ENCODE measurements around the gene SLC40A1.

The SLC40A1 gene

GRCh38 chr2:189526241-189526640 is 54.3 kb downstream of the SLC40A1 start:
- WGBS (ENCODE audit: insufficient coverage, insufficient read length), result no CpG with 5 or more reads among the region's 2 CpGs
- no peak overlapping the region for H3K27ac ChIP-seq (ENCODE audit: low read length)
- no peak overlapping the region for H3K4me3 ChIP-seq (ENCODE audit: low read length)
- H3K9me3 ChIP-seq (ENCODE audit: control insufficient read depth, insufficient read depth, low read length), result no peaks in the 10 kb centered on the region
- no peaks in the 10 kb centered on the region for H3K4me1 ChIP-seq (ENCODE audit: control insufficient read depth, insufficient read depth, low read length)
- no peaks in the 10 kb centered on the region for H3K27me3 ChIP-seq (ENCODE audit: control insufficient read depth, insufficient read depth, low read length)
- no peaks in the 10 kb centered on the region for H3K36me3 ChIP-seq (ENCODE audit: control insufficient read depth, insufficient read depth, low read length)
- no peak for DNase-seq (ENCODE audit: low read depth, low spot score)

GRCh38 chr2:189524746-189525145 is 55.8 kb downstream of the SLC40A1 start:
- DNase-seq (ENCODE audit: low read depth, low spot score), result no peak
- no CpG with 5 or more reads among the region's 4 CpGs for WGBS (ENCODE audit: insufficient coverage, insufficient read length)
- no peak overlapping the region for H3K27ac ChIP-seq (ENCODE audit: low read length)
- H3K9me3 ChIP-seq (ENCODE audit: control insufficient read depth, insufficient read depth, low read length), result no peaks in the 10 kb centered on the region
- no peak overlapping the region for H3K4me3 ChIP-seq (ENCODE audit: low read length)
- H3K36me3 ChIP-seq (ENCODE audit: control insufficient read depth, insufficient read depth, low read length), result no peaks in the 10 kb centered on the region
- no peaks in the 10 kb centered on the region for H3K4me1 ChIP-seq (ENCODE audit: control insufficient read depth, insufficient read depth, low read length)
- no peaks in the 10 kb centered on the region for H3K27me3 ChIP-seq (ENCODE audit: control insufficient read depth, insufficient read depth, low read length)

- Histone ChIP-seq H3K9me3 (ENCODE audit: control insufficient read depth, insufficient read depth, low read length) (no peaks in the 10 kb centered on the region), H3K4me1 (ENCODE audit: control insufficient read depth, insufficient read depth, low read length) (no peaks in the 10 kb centered on the region), H3K27ac (ENCODE audit: low read length) (no peak overlapping the region), H3K27me3 (ENCODE audit: control insufficient read depth, insufficient read depth, low read length) (no peaks in the 10 kb centered on the region), H3K36me3 (ENCODE audit: control insufficient read depth, insufficient read depth, low read length) (no peaks in the 10 kb centered on the region), H3K4me3 (ENCODE audit: low read length) (no peak overlapping the region)
- DNase-seq (ENCODE audit: low read depth, low spot score), result no peak
- no CpG with 5 or more reads among the region's 5 CpGs for WGBS (ENCODE audit: insufficient coverage, insufficient read length)
Measured at GRCh38 chr2:189522435-189523151, 58.0 kb downstream of the SLC40A1 start.

- no CpG with 5 or more reads among the region's 2 CpGs for WGBS (ENCODE audit: insufficient coverage, insufficient read length)
- DNase-seq (ENCODE audit: low read depth, low spot score), result no peak
Measured at GRCh38 chr2:189521699-189522434, 58.7 kb downstream of the SLC40A1 start.

GRCh38 chr2:189519631-189520387 is 60.8 kb downstream of the SLC40A1 start:
- no peaks in the 10 kb centered on the region for H3K27me3 ChIP-seq (ENCODE audit: control insufficient read depth, insufficient read depth, low read length)
- H3K9me3 ChIP-seq (ENCODE audit: control insufficient read depth, insufficient read depth, low read length), result no peaks in the 10 kb centered on the region; the same call in 1 of the 2 replicates
- H3K4me3 ChIP-seq (ENCODE audit: low read length), result no peak overlapping the region
- no peak overlapping the region for H3K27ac ChIP-seq (ENCODE audit: low read length)
- H3K4me1 ChIP-seq (ENCODE audit: control insufficient read depth, insufficient read depth, low read length), result no peaks in the 10 kb centered on the region
- DNase-seq (ENCODE audit: low read depth, low spot score), result no peak
- no peaks in the 10 kb centered on the region for H3K36me3 ChIP-seq (ENCODE audit: control insufficient read depth, insufficient read depth, low read length)
- WGBS (ENCODE audit: insufficient coverage, insufficient read length), result no CpG with 5 or more reads among the region's 6 CpGs

More at GRCh38 chr2:189521699-189522434, 58.7 kb downstream of the SLC40A1 start:
- H3K4me3 ChIP-seq (ENCODE audit: low read length), result no peak overlapping the region
- H3K9me3 ChIP-seq (ENCODE audit: control insufficient read depth, insufficient read depth, low read length), result no peaks in the 10 kb centered on the region
- no peaks in the 10 kb centered on the region for H3K4me1 ChIP-seq (ENCODE audit: control insufficient read depth, insufficient read depth, low read length)
- H3K27me3 ChIP-seq (ENCODE audit: control insufficient read depth, insufficient read depth, low read length), result no peaks in the 10 kb centered on the region
- H3K36me3 ChIP-seq (ENCODE audit: control insufficient read depth, insufficient read depth, low read length), result no peaks in the 10 kb centered on the region
- no peak overlapping the region for H3K27ac ChIP-seq (ENCODE audit: low read length)

GRCh38 chr2:189517847-189518535 is 62.6 kb downstream of the SLC40A1 start:
- Histone ChIP-seq H3K9me3 (ENCODE audit: control insufficient read depth, insufficient read depth, low read length) (no peaks in the 10 kb centered on the region; the same call in 1 of the 2 replicates), H3K4me3 (ENCODE audit: low read length) (no peak overlapping the region), H3K27ac (ENCODE audit: low read length) (no peak overlapping the region), H3K36me3 (ENCODE audit: control insufficient read depth, insufficient read depth, low read length) (no peaks in the 10 kb centered on the region), H3K27me3 (ENCODE audit: control insufficient read depth, insufficient read depth, low read length) (no peaks in the 10 kb centered on the region), H3K4me1 (ENCODE audit: control insufficient read depth, insufficient read depth, low read length) (no peaks in the 10 kb centered on the region)
- no peak for DNase-seq (ENCODE audit: low read depth, low spot score)
- WGBS (ENCODE audit: insufficient coverage, insufficient read length), result 100% methylated on average over 1 of the region's 6 CpGs

- H3K4me3 ChIP-seq (ENCODE audit: low read length), result no peak overlapping the region
- WGBS (ENCODE audit: insufficient coverage, insufficient read length), result no CpG with 5 or more reads among the region's 3 CpGs
- no peak for DNase-seq (ENCODE audit: low read depth, low spot score)
- no peak overlapping the region for H3K27ac ChIP-seq (ENCODE audit: low read length)
- no peaks in the 10 kb centered on the region for H3K36me3 ChIP-seq (ENCODE audit: control insufficient read depth, insufficient read depth, low read length)
- H3K9me3 ChIP-seq (ENCODE audit: control insufficient read depth, insufficient read depth, low read length), result no peaks in the 10 kb centered on the region; the same call in 1 of the 2 replicates
- H3K4me1 ChIP-seq (ENCODE audit: control insufficient read depth, insufficient read depth, low read length), result no peaks in the 10 kb centered on the region
- no peaks in the 10 kb centered on the region for H3K27me3 ChIP-seq (ENCODE audit: control insufficient read depth, insufficient read depth, low read length)
Measured at GRCh38 chr2:189516546-189516945, 64.0 kb downstream of the SLC40A1 start.

GRCh38 chr2:189515264-189515663 is 65.3 kb downstream of the SLC40A1 start:
- Histone ChIP-seq H3K27me3 (ENCODE audit: control insufficient read depth, insufficient read depth, low read length) (no peaks in the 10 kb centered on the region), H3K9me3 (ENCODE audit: control insufficient read depth, insufficient read depth, low read length) (no peaks in the 10 kb centered on the region; the same call in 1 of the 2 replicates), H3K4me1 (ENCODE audit: control insufficient read depth, insufficient read depth, low read length) (no peaks in the 10 kb centered on the region), H3K27ac (ENCODE audit: low read length) (no peak overlapping the region), H3K36me3 (ENCODE audit: control insufficient read depth, insufficient read depth, low read length) (no peaks in the 10 kb centered on the region), H3K4me3 (ENCODE audit: low read length) (no peak overlapping the region)
- WGBS (ENCODE audit: insufficient coverage, insufficient read length), result no CpG with 5 or more reads among the region's 1 CpG
- DNase-seq (ENCODE audit: low read depth, low spot score), result no peak

GRCh38 chr2:189514104-189514503 is 66.5 kb downstream of the SLC40A1 start:
- no peak for DNase-seq (ENCODE audit: low read depth, low spot score)
- no peak overlapping the region for H3K27ac ChIP-seq (ENCODE audit: low read length)
- H3K4me3 ChIP-seq (ENCODE audit: low read length), result no peak overlapping the region
- no peaks in the 10 kb centered on the region; the same call in 1 of the 2 replicates for H3K9me3 ChIP-seq (ENCODE audit: control insufficient read depth, insufficient read depth, low read length)
- no peaks in the 10 kb centered on the region for H3K36me3 ChIP-seq (ENCODE audit: control insufficient read depth, insufficient read depth, low read length)
- no peaks in the 10 kb centered on the region for H3K27me3 ChIP-seq (ENCODE audit: control insufficient read depth, insufficient read depth, low read length)
- no peaks in the 10 kb centered on the region for H3K4me1 ChIP-seq (ENCODE audit: control insufficient read depth, insufficient read depth, low read length)
- WGBS (ENCODE audit: insufficient coverage, insufficient read length), result no CpG with 5 or more reads among the region's 3 CpGs

- WGBS (ENCODE audit: insufficient coverage, insufficient read length), result no CpG with 5 or more reads among the region's 3 CpGs
- Histone ChIP-seq H3K27ac (ENCODE audit: low read length) (no peak overlapping the region), H3K9me3 (ENCODE audit: control insufficient read depth, insufficient read depth, low read length) (no peaks in the 10 kb centered on the region; the same call in 1 of the 2 replicates), H3K27me3 (ENCODE audit: control insufficient read depth, insufficient read depth, low read length) (no peaks in the 10 kb centered on the region), H3K4me1 (ENCODE audit: control insufficient read depth, insufficient read depth, low read length) (no peaks in the 10 kb centered on the region), H3K4me3 (ENCODE audit: low read length) (no peak overlapping the region), H3K36me3 (ENCODE audit: control insufficient read depth, insufficient read depth, low read length) (no peaks in the 10 kb centered on the region)
- no peak for DNase-seq (ENCODE audit: low read depth, low spot score)
Measured at GRCh38 chr2:189512879-189513278, 67.7 kb downstream of the SLC40A1 start.

All from iPS DF 6.9 (cell line).